SK-N-SH (cell line): ENCODE data around the gene TMEM205.

Source experiments
- CTCF ChIP-seq: fragments of 200-600 bp; sonication (generic); IDR thresholded peaks from 2 replicates; pipeline ENCODE4 v1.6.1; 2017; ENCODE audit warnings: antibody characterized with exemption, mild to moderate bottlenecking, moderate library complexity
- NFIC ChIP-seq: IDR thresholded peaks from 2 replicates; pipeline ENCODE4 v1.4.0; 2012; ENCODE audit warnings: borderline replicate concordance
- TAF1 ChIP-seq: IDR thresholded peaks from 2 replicates; pipeline ENCODE4 v1.6.1; 2012; ENCODE audit warnings: low read depth, mild to moderate bottlenecking, low read length, moderate library complexity, borderline replicate concordance

- TF ChIP-seq CTCF (no peak), TAF1 (no peak), NFIC (no peak)
Observed at GRCh38 chr19:11324748-11325389, 21.2 kb downstream of the TMEM205 start.
